Astrocyte (in vitro differentiated cells and primary cell): ENCODE measurements around the gene ENSA. TPM values are rescaled to one million over a fixed set of nuclear protein-coding genes. Genes with fewer than 3 reads are reported as not detected.
"Not testable (repeated sequence)": the region's sequence is repeated elsewhere in the genome, so short reads cannot be mapped to it uniquely, and the experiment has no call there.

Source experiments
- DNase-seq: peaks from one replicate; pipeline ENCODE4 v3.0.0-alpha.2; 2010; ENCODE audit warnings: low read depth
- FAIRE-seq: peaks from 2 replicates; lab custom pipeline; 2011; peaks lifted over from hg19 to GRCh38; lab: Jason Lieb, UNC
- H2AFZ ChIP-seq: 2 replicates; pipeline ENCODE4 v1.6.0; 2012; ENCODE audit warnings: low read depth, low read length, inconsistent platforms
- H3K27ac ChIP-seq: 2 replicates; pipeline ENCODE4 v1.5.1; 2011; ENCODE audit warnings: low read depth, low read length, inconsistent platforms
- H3K27me3 ChIP-seq: 2 replicates; pipeline ENCODE4 v1.6.0; 2011; ENCODE audit warnings: low read length, inconsistent platforms; ENCODE audit not compliant: insufficient read depth
- H3K36me3 ChIP-seq: 2 replicates; pipeline ENCODE4 v1.5.1; 2011; ENCODE audit warnings: low read length, inconsistent platforms; ENCODE audit not compliant: insufficient read depth
- H3K4me1 ChIP-seq: 2 replicates; pipeline ENCODE4 v1.5.1; 2011; ENCODE audit warnings: low read length, inconsistent platforms; ENCODE audit not compliant: insufficient read depth
- H3K4me2 ChIP-seq: 2 replicates; pipeline ENCODE4 v1.6.0; 2012; ENCODE audit warnings: low read length, inconsistent platforms
- H3K4me3 ChIP-seq: 2 replicates; pipeline ENCODE4 v1.5.1; 2011; ENCODE audit warnings: low read depth, mild to moderate bottlenecking, low read length, inconsistent platforms; ENCODE audit not compliant: insufficient read depth
- H3K79me2 ChIP-seq: 2 replicates; pipeline ENCODE4 v1.6.0; 2012; ENCODE audit warnings: mild to moderate bottlenecking, low read length, inconsistent platforms; ENCODE audit not compliant: insufficient read depth
- H3K9ac ChIP-seq: 2 replicates; pipeline ENCODE4 v1.6.0; 2012; ENCODE audit warnings: mild to moderate bottlenecking, low read length, inconsistent platforms
- H3K9me3 ChIP-seq: 2 replicates; pipeline ENCODE4 v1.5.1; 2012; ENCODE audit warnings: low read depth, mild to moderate bottlenecking, low read length, inconsistent platforms; ENCODE audit not compliant: insufficient read depth
- H4K20me1 ChIP-seq: 2 replicates; pipeline ENCODE4 v1.6.0; 2012; ENCODE audit warnings: low read length, inconsistent platforms; ENCODE audit not compliant: insufficient read depth
- H3K27ac Mint-ChIP-seq: one replicate; pipeline ENCODE4 v1.8.0; 2021; ENCODE audit warnings: mild to moderate bottlenecking, mixed read lengths; ENCODE audit not compliant: unreplicated experiment
- H3K27me3 Mint-ChIP-seq: one replicate; pipeline ENCODE4 v1.8.0; 2021; ENCODE audit warnings: low read depth, mixed read lengths; ENCODE audit not compliant: unreplicated experiment
- H3K36me3 Mint-ChIP-seq: one replicate; pipeline ENCODE4 v1.8.0; 2021; ENCODE audit warnings: low read depth, mixed read lengths; ENCODE audit not compliant: unreplicated experiment
- H3K4me1 Mint-ChIP-seq: one replicate; pipeline ENCODE4 v1.8.0; 2021; ENCODE audit warnings: low read depth, mixed read lengths; ENCODE audit not compliant: unreplicated experiment
- H3K4me3 Mint-ChIP-seq: one replicate; pipeline ENCODE4 v1.8.0; 2021; ENCODE audit warnings: mild to moderate bottlenecking, moderate library complexity, mixed read lengths; ENCODE audit not compliant: unreplicated experiment
- H3K9me3 Mint-ChIP-seq: one replicate; pipeline ENCODE4 v1.8.0; 2021; ENCODE audit warnings: mild to moderate bottlenecking, mixed read lengths; ENCODE audit not compliant: unreplicated experiment
- CTCF ChIP-seq: IDR thresholded peaks from 2 replicates; pipeline ENCODE4 v1.5.1; 2011; ENCODE audit warnings: low read depth, mild to moderate bottlenecking, inconsistent platforms, low read length, moderate library complexity; ENCODE audit not compliant: insufficient read depth
- EZH2 ChIP-seq: IDR thresholded peaks from 2 replicates; pipeline ENCODE4 v1.6.1; 2012; ENCODE audit warnings: mild to moderate bottlenecking, low read length, inconsistent platforms; ENCODE audit not compliant: insufficient read depth
- total RNA-seq: library from RNA; stranded (reverse); gene quantifications from 2 replicates; pipeline ENCODE4 v1.2.1, GENCODE V29; 2021

ENSA gene
- total RNA-seq, 1 donor from 2014 or later: 99.6 TPM

- not testable (repeated sequence) for H3K4me1 Mint-ChIP-seq, H3K27ac ChIP-seq, H3K9ac ChIP-seq, H3K4me3 ChIP-seq, H3K27ac Mint-ChIP-seq, H3K9me3 ChIP-seq, H3K9me3 Mint-ChIP-seq, FAIRE-seq, DNase-seq, H3K27me3 Mint-ChIP-seq, H3K4me3 Mint-ChIP-seq, H3K4me1 ChIP-seq, H3K4me2 ChIP-seq, H3K27me3 ChIP-seq, H2AFZ ChIP-seq
- Histone ChIP-seq H3K36me3 (peaks cover 20% of the 10 kb centered on the region), H4K20me1 (peaks cover 26% of the 10 kb centered on the region), H3K79me2 (peaks cover 41% of the 10 kb centered on the region)
- H3K36me3 Mint-ChIP-seq: peaks cover 22% of the 10 kb centered on the region
These were observed 48.0 kb downstream of the ENSA start for GRCh38 chr1:150581437-150581836.

GRCh38 chr1:150580966-150581365 lies 48.4 kb downstream of the ENSA start:
- not testable (repeated sequence) for H3K9me3 Mint-ChIP-seq, H3K4me3 ChIP-seq, H3K4me1 Mint-ChIP-seq, H2AFZ ChIP-seq, FAIRE-seq, DNase-seq, H3K9ac ChIP-seq, H3K27me3 Mint-ChIP-seq, H3K4me2 ChIP-seq, H3K9me3 ChIP-seq, H3K27me3 ChIP-seq, H3K27ac ChIP-seq, H3K4me1 ChIP-seq
- Mint-ChIP-seq H3K27ac (peak overlapping the region; percentile 98), H3K4me3 (peak overlapping the region; percentile 81), H3K36me3 (peaks cover 26% of the 10 kb centered on the region)
- Histone ChIP-seq H4K20me1 (peaks cover 31% of the 10 kb centered on the region), H3K79me2 (peaks cover 46% of the 10 kb centered on the region), H3K36me3 (peaks cover 24% of the 10 kb centered on the region)

- no peaks in the 10 kb centered on the region for H3K9me3 Mint-ChIP-seq
- peaks cover 40% of the 10 kb centered on the region for H4K20me1 ChIP-seq
- H2AFZ ChIP-seq: peak overlapping the region; percentile 48
- no peaks in the 10 kb centered on the region for H3K27me3 ChIP-seq
- peaks cover 54% of the 10 kb centered on the region for H3K79me2 ChIP-seq
- peaks cover 2% of the 10 kb centered on the region for H3K4me1 Mint-ChIP-seq
- DNase-seq (no peak), FAIRE-seq (no peak)
- peak overlapping the region; percentile 83 for H3K4me2 ChIP-seq
- H3K4me3 ChIP-seq: peak overlapping the region; percentile 61
- H3K27ac Mint-ChIP-seq: peak overlapping the region; percentile 98
- H3K36me3 ChIP-seq: peaks cover 33% of the 10 kb centered on the region
- H3K9me3 ChIP-seq: no peaks in the 10 kb centered on the region
- peaks cover 34% of the 10 kb centered on the region for H3K36me3 Mint-ChIP-seq
- no peak for TF ChIP-seq CTCF
- TF ChIP-seq EZH2: no peak
- H3K27ac ChIP-seq: peak overlapping the region; percentile 83
- no peaks in the 10 kb centered on the region for H3K27me3 Mint-ChIP-seq
- H3K9ac ChIP-seq: peak overlapping the region; percentile 87
- peak overlapping the region; percentile 81 for H3K4me3 Mint-ChIP-seq
- peaks cover 17% of the 10 kb centered on the region for H3K4me1 ChIP-seq
These were observed 49.3 kb downstream of the ENSA start for GRCh38 chr1:150579945-150580642.
